Measurements from ENCODE around the gene ADAMTSL1. TPM values are rescaled to one million over a fixed set of nuclear protein-coding genes. Genes with fewer than 3 reads are reported as not detected.

The ADAMTSL1 gene
- total RNA-seq, 6 experiments from 2014 or later: 0.73 to 2.1 (median 0.89) TPM

DNA sequence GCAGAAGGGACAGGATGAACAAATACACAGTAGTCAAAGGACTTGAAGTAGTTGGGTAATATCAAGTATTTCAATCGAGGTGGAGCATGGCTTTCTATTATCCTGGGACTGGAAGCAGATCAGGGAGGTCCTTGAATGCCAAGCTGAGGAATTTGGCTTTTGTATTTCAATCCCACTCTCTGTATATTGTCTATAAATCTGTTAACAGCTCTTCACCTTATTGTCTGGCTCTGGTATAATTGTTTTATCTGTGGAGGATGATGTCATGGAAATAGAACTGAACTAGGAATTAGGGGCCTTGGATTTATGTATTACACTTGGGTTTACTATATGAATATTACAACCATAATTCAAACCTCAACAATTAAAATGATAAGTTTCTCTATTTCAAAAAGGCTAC is 6.3 kb upstream of the ADAMTSL1 start:
- TF ChIP-seq POLR2A (IDR thresholded peaks at IDR 0.05): no peak
- TF ChIP-seq, protein P1, sequence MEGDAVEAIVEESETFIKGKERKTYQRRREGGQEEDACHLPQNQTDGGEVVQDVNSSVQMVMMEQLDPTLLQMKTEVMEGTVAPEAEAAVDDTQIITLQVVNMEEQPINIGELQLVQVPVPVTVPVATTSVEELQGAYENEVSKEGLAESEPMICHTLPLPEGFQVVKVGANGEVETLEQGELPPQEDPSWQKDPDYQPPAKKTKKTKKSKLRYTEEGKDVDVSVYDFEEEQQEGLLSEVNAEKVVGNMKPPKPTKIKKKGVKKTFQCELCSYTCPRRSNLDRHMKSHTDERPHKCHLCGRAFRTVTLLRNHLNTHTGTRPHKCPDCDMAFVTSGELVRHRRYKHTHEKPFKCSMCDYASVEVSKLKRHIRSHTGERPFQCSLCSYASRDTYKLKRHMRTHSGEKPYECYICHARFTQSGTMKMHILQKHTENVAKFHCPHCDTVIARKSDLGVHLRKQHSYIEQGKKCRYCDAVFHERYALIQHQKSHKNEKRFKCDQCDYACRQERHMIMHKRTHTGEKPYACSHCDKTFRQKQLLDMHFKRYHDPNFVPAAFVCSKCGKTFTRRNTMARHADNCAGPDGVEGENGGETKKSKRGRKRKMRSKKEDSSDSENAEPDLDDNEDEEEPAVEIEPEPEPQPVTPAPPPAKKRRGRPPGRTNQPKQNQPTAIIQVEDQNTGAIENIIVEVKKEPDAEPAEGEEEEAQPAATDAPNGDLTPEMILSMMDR (IDR thresholded peaks at IDR 0.05): no peak
- WGBS (ENCODE audit: insufficient coverage, low coverage, low lambda C conversion rate, missing lambda C conversion rate): 29% methylated on average over 1 of the region's 1 CpG
- intact Hi-C loops (cut with DNase I): no loop called here
- H3K9me3 ChIP-seq: no peaks in the 10 kb centered on the region
- H3K27me3 ChIP-seq: no peaks in the 10 kb centered on the region
- ATAC-seq (no peak), DNase-seq (no peak)
- H3K36me3 ChIP-seq: no peaks in the 10 kb centered on the region
- no peak overlapping the region for H3K4me3 ChIP-seq
- no peak overlapping the region for H3K27ac ChIP-seq
- H3K4me1 ChIP-seq: no peaks in the 10 kb centered on the region

DNA sequence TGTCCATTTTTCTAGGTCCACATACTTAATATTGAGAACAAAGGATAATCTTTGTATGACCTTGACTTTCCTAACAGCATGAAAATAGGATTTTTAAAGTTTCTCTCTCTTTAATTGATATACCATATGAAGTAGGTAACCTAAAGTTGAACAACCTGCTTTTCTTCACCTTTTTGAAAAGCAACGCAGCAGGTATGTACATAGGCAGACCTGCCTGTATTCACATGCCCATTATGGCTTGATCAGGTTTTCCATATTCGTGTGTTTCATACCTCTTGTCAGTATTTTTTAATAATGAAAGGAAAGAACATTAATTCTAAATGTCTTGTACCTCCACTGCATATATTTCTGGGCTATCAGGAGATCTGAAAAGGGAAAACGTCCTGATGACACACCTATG is 1.5 kb upstream of the ADAMTSL1 start:
- ATAC-seq: no peak
- intact Hi-C loops (cut with DNase I): no loop called here

DNA sequence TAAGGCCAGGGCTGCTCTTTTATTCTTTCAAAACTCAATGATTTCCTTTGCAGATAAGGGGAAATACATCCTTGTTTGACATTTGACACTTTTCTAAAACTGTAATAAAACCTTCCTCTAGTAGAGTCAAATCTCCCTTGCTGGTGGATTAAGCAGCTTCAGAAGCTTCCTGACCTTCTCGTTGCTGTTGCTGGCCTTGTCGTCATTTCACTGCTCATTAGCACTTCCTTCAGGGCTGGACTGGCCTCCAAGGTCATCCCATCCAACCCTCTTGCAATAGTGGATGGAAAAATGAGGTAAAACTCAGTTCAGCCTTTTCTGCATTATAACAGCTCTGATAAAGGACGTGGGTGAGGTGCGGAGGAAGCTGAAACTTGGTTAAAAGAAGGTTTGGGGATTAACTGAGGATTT is 1.1 kb upstream of the ADAMTSL1 start:
- no peak overlapping the region for H3K4me3 ChIP-seq
- WGBS (ENCODE audit: insufficient coverage, low coverage, low lambda C conversion rate, missing lambda C conversion rate): 62% methylated on average over 4 of the region's 4 CpGs
- no peaks in the 10 kb centered on the region for H3K27me3 ChIP-seq
- no peak for TF ChIP-seq POLR2A (IDR thresholded peaks at IDR 0.05)
- TF ChIP-seq, protein P1 (IDR thresholded peaks at IDR 0.05): no peak
- no peaks in the 10 kb centered on the region for H3K9me3 ChIP-seq
- no peak for DNase-seq
- no peaks in the 10 kb centered on the region for H3K36me3 ChIP-seq
- no peak for ATAC-seq
- no peaks in the 10 kb centered on the region for H3K4me1 ChIP-seq
- intact Hi-C loops (cut with DNase I): no loop called here
- no peak overlapping the region for H3K27ac ChIP-seq

More for the DNA sequence above, 1.5 kb upstream of the ADAMTSL1 start:
- Histone ChIP-seq H3K27ac (no peak overlapping the region), H3K36me3 (no peaks in the 10 kb centered on the region), H3K27me3 (no peaks in the 10 kb centered on the region), H3K4me3 (no peak overlapping the region), H3K9me3 (no peaks in the 10 kb centered on the region), H3K4me1 (no peaks in the 10 kb centered on the region)
- DNase-seq: no peak
- TF ChIP-seq, protein P1 (IDR thresholded peaks at IDR 0.05): no peak
- no peak for TF ChIP-seq POLR2A (IDR thresholded peaks at IDR 0.05)
- WGBS (ENCODE audit: insufficient coverage, low coverage, low lambda C conversion rate, missing lambda C conversion rate): 48% methylated on average over 3 of the region's 3 CpGs

DNA sequence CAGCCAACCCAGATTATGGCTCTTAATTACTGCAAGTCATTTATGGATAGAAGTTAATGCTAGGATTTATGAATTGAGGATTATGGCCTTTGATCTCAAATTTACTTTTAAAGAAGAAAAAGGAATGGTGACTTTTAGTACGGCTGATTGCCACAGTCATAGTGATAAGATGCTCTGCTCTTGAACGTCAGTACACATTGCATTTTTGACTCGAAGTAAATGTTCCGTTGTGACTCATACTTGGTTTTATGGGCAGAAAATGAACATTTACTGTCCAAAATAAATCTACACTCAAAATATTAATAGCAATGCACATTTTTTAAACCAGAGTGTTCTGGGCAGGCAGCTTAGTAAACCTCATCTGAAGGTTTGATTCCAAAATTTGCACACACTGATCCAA is 830 bp downstream of the ADAMTSL1 start:
- Histone ChIP-seq H3K4me3 (no peak overlapping the region), H3K27me3 (no peaks in the 10 kb centered on the region), H3K4me1 (no peaks in the 10 kb centered on the region), H3K27ac (no peak overlapping the region), H3K9me3 (no peaks in the 10 kb centered on the region), H3K36me3 (no peaks in the 10 kb centered on the region)
- 84% methylated on average over 4 of the region's 4 CpGs for WGBS (ENCODE audit: insufficient coverage, low coverage, low lambda C conversion rate, missing lambda C conversion rate)
- intact Hi-C loops (cut with DNase I): no loop called here
- TF ChIP-seq POLR2A (IDR thresholded peaks at IDR 0.05): no peak
- TF ChIP-seq, protein P1 (IDR thresholded peaks at IDR 0.05): no peak
- DNase-seq (no peak), ATAC-seq (no peak)

DNA sequence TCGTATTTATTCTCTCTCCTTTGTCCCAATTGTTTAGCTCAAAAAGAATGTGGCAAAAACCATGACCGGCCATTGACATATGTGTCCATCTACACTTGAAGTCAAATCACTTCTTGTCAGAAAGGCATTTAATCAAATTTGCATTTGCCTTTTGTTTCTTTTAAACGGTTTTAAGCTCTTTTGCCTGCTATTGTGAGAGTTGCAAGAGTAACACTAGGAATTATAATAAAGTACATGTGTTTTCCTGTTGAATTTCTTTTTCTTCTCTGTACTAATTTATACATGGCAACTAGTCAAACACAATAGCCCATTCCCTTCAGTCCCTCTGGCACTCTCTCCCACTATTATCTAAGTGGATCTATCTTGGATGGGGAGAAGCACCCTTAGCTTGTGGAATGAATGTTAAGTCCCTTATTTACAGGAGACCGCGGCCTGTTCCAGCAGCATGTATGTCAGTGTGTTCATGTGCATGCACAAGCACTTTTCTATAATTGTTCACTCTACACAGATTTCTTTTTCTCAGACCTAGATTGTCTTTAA is 3.2 kb downstream of the ADAMTSL1 start:
- intact Hi-C loops (cut with DNase I): no loop called here
- no peak for ATAC-seq
- H3K9me3 ChIP-seq: no peaks in the 10 kb centered on the region

More for the DNA sequence above, 3.2 kb downstream of the ADAMTSL1 start:
- no peak for DNase-seq
- Histone ChIP-seq H3K27me3 (no peaks in the 10 kb centered on the region), H3K27ac (no peak overlapping the region), H3K36me3 (no peaks in the 10 kb centered on the region), H3K4me1 (no peaks in the 10 kb centered on the region), H3K4me3 (no peak overlapping the region)
- no peak for TF ChIP-seq POLR2A (IDR thresholded peaks at IDR 0.05)
- TF ChIP-seq, protein P1 (IDR thresholded peaks at IDR 0.05): no peak
- 82% methylated on average over 5 of the region's 5 CpGs for WGBS (ENCODE audit: insufficient coverage, low coverage, low lambda C conversion rate, missing lambda C conversion rate)

Measured in right lobe of liver (tissue), 6 donors.